GM21786 (cell line): ENCODE results near the gene ASAP2.
"Not testable (repeated sequence)": the region's sequence is repeated elsewhere in the genome, so short reads cannot be mapped to it uniquely, and the experiment has no call there.

Experiments used
- ATAC-seq: cut with Tn5 transposase; IDR thresholded peaks from one replicate; pipeline ENCODE4 v1.9.1; 2021; ENCODE audit not compliant: unreplicated experiment

The ASAP2 gene

DNA sequence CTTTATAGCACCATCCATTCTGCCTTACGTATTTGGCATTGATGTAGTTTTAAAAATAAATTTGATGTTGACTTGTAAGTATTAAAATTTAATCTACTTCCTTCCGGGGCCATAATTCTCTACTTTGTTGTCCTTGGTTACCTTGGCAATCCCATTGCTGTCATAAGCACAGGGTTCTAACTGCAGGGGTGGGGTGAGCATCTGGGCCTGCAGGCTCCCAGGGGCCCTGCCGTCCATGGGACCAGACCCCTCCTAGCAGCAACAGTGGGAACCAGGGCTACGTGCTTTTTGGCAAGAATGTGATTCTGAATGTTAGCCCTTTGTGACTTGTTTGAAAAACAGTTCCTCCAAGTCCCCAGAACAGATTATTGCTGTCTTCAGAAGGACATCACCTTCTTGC is 4.9 kb downstream of the ASAP2 start:
- ATAC-seq, result no peak

DNA sequence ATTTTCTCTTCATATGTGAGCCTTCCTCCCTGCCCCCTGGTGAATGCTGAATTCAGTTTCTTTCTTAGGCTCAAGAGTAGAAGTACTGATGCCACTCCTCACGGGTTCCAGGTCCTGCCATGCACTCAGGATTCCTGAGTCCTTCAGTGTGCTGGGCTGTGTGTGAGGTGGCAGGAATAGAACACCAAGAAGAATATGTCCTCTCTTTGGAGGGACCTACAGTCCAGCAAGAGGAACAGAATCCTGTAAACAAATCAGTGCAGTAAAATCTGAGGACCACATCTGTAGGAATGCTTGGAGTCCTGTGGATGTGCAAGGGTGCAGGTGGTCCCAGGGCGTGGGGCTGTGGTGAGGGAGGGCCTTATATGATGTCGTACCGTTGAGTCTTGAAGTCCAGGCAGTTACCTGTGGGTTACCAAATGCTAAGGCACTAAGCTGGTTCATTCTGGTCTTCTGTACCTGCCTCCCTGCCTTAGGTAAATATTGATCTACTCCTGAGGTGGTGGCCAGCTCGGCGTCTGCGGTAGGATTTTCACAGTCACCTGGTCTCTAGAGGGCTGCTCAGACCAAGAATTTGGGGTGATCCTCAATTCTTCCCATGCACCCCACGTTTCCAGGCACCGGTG is 5.5 kb downstream of the ASAP2 start:
- no peak for ATAC-seq

DNA sequence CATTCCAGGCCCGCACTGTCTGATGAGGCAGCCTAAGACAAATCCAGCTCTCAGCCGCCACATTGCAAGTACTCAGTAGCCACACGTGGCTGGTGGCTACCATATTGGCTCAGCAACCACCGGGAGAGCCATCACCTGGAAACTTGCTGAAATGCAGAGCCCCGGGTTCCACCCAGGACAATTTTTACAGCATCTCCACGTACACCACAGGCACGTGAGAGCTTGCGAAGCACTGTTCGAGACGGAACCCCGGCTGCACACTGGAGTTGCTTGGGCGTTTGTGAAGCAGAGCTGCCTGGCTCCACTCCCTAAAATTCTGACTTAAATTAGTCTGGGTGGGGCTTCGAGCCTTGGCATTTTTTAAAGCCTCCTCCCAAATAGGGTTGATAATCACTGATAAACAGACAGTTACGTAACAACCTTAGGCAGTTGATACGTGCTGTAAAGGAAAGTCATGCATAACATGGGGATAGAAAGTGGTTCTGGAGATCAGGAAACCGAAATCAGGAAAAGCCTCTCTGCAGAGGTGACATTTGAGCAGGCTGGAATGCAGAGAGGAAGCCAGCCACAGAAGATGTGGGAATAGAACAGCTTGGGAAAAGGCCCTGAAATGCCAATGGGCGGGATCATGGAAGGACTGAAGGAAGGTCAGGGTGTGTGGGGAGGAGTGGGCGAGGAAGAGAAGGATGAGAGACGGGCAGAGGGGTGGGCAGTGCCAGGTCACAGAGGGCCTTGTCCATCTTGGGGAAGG is 6.2 kb downstream of the ASAP2 start:
- ATAC-seq, result no peak

DNA sequence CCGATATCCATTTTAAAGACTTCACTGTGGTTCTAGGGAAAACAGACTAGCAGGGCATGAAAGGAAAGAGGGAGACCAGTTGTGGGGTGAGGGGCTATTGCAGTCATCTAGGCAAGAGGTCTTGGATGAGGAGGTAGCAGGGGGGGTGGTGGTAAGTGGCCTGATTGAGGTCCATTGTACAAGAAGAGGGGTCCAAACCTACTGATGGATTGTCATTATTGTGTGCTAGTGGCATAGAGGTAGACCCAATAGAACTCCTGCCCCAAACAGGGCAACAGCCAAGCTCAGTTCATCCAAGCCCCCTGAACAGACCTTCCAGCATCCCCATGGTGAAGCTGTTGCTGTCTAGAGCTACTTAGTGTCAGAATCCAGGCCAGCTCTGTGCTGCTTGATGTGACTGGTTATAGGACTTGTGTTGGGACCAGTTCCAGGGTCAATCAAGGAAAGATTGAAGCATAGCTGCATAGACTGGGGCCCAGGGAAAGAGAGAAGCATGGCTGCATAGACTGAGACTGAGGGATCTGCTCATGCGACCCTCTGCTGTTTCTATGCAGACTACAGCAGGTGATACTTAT is 7.0 kb downstream of the ASAP2 start:
- ATAC-seq, result no peak

DNA sequence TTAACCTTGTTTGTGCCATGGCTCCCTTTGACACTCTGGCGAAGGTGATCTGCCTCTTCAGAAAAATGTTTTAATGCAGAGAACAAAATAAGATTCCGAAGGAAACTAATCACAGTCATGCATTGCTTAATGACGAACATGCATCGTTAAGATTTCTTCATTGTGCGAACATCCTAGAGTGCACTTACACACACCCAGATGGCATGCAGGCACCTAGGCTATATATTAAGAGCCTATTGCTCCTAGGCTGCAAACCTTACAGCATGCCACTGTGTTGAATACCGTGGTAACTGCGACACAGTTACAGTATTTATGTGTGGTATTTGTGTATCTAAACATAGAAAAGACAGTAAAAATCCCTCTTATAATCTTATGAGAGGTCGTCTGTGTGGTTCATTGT is 8.3 kb downstream of the ASAP2 start:
- ATAC-seq, result no peak

DNA sequence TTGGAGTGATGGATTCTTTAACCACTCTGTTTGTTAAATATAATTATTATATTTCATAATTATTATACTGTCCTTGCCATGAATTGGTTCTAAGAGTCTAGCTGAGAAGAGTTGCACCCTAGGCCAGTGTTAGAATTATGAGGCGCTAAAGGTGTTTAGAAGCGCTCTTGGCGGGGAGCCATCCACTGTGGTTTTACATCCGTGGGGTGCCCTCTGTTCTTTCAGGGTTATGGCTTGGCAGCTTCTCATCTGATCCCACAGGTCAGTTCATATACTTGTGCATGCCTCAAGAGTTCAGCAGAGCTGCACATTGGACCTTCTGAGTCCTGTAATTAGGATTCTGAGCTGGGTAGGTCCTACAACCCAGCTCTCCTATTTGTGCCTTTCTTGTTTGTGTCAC is 9.1 kb downstream of the ASAP2 start:
- ATAC-seq, result no peak

DNA sequence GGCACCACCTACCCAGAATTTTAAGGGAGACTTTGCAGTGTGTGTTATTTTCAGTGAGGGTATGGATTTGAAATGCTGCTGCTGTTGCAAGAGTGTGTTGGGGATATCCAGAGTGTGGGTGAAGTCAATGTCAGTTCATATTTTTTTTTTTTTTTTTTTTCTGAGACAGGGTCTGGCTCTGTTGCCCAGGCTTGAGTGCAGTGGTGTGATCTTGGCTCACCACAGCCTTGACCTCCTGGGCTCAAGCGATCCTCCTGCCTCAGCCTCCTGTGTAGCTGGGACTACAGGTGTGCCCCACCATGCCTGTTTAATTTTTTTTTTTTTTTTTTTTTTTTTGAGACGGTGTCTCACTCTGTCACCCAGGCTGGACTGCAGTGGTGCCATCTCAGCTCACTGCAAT is 9.5 kb downstream of the ASAP2 start:
- not testable (repeated sequence) for ATAC-seq

DNA sequence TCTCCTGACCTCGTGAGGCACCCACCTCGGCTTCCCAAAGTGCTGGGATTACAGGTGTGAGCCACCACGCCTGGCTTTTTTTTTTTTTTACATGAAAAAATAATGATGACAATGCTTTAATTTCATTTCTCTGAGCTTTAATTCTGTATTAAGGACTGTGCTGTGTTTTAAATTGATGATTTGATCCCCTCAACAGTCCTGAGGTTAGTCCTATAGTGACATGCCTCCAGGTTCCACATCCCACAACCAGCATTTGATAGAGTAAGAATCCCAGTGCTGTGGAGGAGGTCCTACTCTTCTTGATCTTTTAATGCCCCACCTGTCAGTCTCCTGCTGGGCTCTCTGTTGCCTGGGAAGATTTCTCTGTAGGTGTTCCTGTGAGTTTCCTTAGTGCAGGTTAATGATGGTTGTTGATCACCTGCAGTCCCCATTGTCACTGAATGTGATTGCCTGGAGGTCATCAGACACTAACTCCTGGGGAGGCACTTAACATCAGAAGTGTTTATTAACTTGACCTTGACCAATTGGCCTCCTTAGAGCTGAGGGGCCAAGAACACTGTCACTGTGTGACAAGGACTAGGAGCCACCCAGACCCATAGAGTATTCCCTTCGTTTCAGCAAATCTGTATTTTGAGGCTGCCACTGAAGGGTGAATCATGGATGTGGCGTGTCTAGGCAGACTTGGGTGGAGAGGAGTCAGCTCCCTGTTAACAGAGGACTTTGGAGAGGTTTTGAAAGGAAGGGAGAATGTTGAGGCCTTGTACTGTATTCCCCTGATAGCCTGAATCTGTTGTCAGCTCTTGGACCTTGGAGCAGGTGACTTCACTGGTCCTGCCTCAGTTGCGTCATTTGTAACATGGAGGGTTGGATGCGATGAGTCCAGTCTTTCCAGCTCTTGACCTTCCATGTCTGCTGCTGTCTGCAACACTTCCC is 11.5 kb downstream of the ASAP2 start:
- no peak for ATAC-seq

DNA sequence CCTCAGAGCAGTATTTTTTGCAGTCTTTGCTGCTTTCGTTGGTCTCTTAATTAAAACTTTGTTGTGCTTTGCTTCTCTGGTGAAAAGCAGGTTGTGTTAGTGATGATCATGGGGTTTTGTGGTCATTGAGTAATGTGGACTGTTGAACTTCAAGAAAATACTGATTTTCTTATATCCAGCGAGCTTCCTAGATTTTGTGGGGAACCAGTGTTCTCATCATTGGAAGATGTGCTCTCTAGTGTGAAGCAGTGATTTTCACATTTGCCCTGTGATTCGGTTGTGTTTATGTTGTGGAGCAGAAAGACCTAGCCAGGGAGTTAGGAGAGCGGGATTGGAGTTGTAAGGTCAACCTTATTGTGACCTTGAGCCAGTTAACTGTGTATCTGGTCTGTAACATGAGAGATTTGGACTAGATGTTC is 12.4 kb downstream of the ASAP2 start:
- no peak for ATAC-seq

DNA sequence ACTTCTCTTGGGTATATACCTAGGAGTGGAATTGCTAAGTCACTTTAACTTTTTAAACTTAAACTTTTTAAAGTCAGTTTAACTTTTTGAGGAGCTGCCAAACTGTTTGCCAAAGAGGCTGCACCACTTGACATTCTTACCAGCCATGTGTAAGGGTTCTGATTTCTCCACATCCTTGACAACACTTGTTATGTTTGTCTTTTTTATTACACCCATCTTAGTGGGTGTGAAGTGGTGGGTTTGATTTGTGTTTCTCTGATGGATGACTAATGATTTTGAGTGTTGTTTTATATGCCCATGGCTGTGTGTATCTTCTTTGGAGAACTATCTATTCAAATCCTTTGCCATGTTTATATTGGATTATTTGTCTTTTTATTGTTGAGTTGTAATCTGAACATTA is 13.6 kb downstream of the ASAP2 start:
- ATAC-seq, result no peak

DNA sequence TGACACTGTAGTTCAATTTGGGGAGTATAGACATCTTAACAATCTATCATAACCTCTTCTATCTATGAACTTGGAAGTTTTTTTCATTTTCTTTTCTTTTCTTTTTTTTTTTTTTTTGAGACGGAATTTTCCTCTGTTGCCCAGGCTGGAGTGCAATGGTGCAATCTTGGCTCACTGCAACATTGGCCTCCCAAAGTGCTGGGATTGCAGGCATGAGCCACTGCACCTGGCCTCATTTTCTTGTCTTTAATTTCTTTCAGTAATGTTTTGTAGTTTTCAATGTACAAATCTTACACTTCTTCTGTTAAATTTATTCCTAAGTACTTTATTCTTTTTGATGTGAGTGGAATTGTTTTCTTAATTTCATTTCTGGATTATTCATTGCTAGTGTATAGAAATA is 14.6 kb downstream of the ASAP2 start:
- ATAC-seq, result no peak

DNA sequence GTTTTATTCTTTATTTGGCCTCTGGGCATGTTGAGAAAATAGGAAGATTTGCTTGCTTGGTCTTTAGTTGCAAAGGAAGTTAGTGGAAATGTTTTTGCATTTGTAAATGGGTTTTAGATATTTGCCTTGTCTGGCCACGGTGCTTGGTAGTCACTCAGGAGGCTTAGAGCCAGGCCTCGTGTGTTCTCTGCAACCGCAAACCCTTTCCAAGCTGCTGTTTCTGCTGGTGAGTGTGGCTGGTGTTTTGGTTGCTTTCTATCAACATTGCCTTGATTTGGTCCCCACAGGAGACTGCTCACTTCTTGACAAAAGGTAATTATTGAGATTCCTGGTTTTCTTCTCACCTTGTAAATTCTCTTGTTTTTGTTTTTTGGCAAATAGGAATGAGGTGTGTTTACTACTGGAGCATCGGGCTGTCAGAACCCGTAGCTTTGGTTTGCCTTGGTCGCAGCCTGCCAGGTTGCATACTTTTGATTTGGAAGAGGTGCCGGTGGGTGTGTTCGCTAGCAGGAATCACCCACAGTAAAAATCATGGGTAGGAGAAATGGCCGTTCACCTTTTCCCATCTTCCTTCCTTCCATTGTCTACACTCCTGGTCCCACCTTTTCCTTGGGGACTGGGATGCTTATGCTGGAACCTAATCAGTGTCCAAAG is 15.8 kb downstream of the ASAP2 start:
- ATAC-seq, result no peak

DNA sequence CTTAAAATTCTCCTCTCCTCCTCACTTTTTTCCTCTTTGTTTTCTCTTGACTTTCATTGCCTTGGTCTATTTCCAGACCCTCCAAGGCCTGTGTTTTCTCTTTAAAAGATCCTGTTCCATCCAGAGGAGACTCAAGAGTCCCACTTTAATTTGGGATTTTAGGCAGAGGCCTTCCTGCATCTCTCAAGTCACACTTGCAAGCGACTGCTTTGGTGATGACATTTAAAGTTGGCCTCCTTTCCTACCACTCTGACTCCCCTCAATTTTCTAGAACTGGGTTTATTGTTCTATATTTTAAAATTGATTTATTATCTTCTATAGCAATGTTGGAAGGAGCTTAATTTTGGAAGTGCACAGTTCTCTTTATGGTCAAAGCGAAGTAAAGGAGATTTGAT is 16.3 kb downstream of the ASAP2 start:
- ATAC-seq, result no peak

DNA sequence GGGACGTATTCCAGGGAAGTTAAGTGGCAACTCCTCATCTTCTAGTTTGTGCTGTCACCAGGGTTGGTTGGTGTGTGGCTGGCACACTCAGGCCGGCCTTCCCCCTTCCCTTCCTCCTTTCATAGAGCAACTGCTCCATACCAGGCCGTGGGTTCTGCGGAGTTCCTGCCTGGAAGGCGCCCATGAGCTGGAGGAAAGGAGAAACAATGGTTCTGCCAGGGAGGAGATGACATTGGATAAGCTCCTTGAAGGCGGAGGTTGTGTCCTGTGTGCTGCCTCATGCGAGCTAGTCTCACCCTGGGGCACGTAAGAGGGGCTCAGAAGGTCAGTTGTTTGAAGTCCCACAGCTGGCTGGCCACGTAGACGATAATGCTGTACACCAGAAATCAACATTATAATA is 19.2 kb downstream of the ASAP2 start:
- no peak for ATAC-seq

DNA sequence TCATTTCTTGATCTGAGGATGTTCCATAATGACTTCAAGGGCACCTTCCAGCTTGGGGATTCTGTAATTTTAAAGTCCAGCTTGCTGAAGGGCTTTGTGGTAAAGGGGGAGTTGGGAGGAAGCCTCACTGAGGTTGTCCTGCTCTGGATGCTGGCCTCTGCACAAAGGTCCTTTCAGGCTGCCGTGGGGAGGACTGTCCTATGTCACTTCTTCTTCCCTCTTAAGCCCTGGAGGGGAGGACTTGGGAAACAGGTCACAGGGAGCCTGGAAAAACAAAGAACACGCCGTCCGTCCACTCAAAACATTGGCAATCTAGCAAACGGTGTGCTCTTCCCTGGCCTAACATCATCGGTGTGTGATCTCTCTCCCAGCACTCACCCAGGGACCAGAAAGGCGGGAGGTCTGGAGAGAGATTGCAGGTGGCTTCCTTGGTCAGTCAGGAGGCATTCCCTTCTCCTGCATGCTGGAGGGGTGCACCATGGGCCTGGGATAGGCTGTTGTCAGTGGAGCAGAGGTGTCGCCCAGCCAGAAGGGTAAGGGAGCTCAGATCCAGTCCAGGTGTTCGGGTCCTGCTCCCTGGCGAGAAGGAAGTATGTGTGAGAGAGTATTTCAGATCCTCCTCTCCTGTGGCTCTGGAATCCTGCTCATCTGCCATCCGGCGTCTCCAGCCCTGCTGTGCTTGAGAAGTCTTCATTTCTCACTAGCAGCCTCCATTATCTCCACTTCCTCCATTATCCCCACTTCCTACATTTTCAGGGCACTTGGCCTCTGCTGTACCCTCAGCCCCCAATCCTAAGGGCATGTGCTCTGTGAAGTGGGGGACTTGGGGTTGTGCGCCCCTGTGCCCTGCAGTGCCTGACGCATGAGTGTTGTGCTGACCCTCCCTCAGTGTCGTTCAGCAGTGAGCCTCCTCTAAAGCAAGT is 20.1 kb downstream of the ASAP2 start:
- no peak for ATAC-seq

DNA sequence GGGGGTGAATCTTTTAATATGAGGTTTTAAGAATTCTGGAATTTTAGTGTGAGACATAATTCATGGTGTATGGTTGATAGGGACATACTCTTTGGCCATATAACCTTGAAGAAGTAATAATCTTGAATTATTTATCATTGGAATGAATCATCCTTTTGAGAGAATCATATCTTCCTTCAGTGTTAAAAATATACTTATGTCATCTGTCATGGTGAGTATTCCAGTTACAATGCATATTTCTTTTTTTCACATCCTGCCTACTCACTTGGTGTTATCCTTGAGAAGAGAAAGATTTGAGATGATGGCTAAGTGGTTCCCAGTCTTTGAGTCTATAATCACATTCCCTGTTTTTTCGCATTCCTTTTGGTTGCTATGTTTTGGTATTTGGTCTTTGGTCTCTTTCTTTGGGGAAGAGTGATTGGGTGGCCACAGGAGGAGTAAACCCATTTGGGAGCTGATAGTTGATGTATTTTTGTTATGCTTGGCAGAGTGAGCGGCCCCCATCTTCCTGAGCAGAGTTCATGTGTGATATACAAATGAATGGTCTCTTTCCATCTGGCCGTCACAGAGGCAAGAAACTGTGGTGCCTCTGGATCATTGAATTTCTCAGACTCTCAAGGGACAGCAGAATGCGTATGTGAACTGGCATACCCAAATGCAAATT is 21.6 kb downstream of the ASAP2 start:
- no peak for ATAC-seq

DNA sequence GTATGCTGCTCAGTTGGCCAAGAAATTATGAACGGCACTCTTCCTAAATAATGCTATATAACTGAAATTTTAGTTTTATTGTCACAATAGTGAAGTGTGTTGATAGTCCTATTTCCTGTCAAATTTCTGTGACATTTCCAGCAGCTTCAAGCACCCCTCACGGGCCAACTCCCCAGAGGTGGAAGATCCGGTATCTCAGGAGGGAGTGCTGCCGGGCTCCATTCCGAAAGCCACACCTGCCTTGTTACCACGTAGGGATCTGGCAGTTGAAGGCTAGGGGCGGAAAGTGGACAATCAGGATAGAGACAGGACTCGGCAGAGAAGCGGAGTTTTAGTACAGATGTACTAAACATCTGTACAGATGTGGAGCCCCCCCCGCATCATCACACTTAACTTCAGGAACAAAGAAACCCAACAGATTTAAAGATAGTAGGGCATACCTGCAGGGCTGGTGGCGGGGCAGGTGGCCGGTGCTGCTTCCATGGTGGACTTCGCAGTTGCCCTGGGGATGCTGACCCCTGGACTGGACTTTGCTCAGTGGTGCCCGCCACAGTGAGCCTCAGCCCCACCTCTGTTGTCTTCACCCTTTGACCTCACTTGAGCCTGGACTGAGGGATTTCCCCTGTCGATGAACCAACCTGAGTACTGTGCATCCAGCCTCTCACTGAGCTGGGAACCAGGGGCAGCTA is 22.3 kb downstream of the ASAP2 start:
- ATAC-seq, result no peak

DNA sequence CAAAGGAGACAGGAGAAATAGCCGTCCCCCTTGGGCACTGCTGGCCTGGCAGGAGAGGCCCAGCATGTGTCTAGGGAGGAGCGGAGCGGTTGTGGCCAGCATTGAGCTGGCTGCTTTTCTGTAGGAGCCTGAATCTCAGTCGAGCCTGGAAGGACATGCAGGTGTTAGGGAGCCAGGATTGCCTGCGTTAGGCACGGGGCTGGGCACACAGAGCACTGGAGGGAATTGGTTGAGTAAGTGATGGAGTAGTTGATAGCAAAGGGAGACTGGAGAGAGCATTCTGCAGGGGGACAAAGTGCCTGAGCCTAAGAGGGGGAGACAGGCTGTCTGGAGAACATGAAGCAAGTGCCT is 22.8 kb downstream of the ASAP2 start:
- no peak for ATAC-seq
